Erythroblast (primary cell): ENCODE results near the gene CD79A.
"Not testable (repeated sequence)": the region's sequence is repeated elsewhere in the genome, so short reads cannot be mapped to it uniquely, and the experiment has no call there.

Source experiments
- DNase-seq, 2 experiments: peaks; one replicate each; lab custom pipeline; 2025; lab: John Stamatoyannopoulos, UW
- GATA1 ChIP-seq: IDR thresholded peaks from 2 replicates; pipeline ENCODE4 v1.6.1; 2011; ENCODE audit warnings: low read depth, mild to moderate bottlenecking, control low read depth, low read length, moderate library complexity
- POLR2A ChIP-seq: IDR thresholded peaks from 2 replicates; pipeline ENCODE4 v1.6.1; 2011; ENCODE audit warnings: mild to moderate bottlenecking, low read length

Gene CD79A

GRCh38 chr19:41910240-41910991 lies 33.3 kb downstream of the CD79A start:
- DNase-seq = no peak
- no peak for TF ChIP-seq GATA1
- TF ChIP-seq POLR2A = no peak

- no peak for DNase-seq
- TF ChIP-seq GATA1 = no peak
- no peak for TF ChIP-seq POLR2A
Observed at GRCh38 chr19:41910992-41911888, 34.2 kb downstream of the CD79A start.

GRCh38 chr19:41911889-41912731 lies 35.0 kb downstream of the CD79A start:
- DNase-seq = no peak
- TF ChIP-seq POLR2A (no peak), GATA1 (no peak)

- DNase-seq = no peak
- TF ChIP-seq POLR2A (no peak), GATA1 (no peak)
Observed at GRCh38 chr19:41912899-41913537, 35.9 kb downstream of the CD79A start.

GRCh38 chr19:41913538-41914423 lies 36.7 kb downstream of the CD79A start:
- DNase-seq = no peak
- TF ChIP-seq POLR2A = no peak
- no peak for TF ChIP-seq GATA1

GRCh38 chr19:41914424-41914834 lies 37.4 kb downstream of the CD79A start:
- not testable (repeated sequence) for DNase-seq

- TF ChIP-seq POLR2A (no peak), GATA1 (no peak)
- no peak for DNase-seq
Observed at GRCh38 chr19:41915021-41915775, 38.1 kb downstream of the CD79A start.

GRCh38 chr19:41915776-41916414 lies 38.8 kb downstream of the CD79A start:
- no peak for TF ChIP-seq GATA1
- no peak for TF ChIP-seq POLR2A
- DNase-seq = no peak

GRCh38 chr19:41917676-41918075 lies 40.6 kb downstream of the CD79A start:
- TF ChIP-seq POLR2A (no peak), GATA1 (no peak)
- no peak for DNase-seq

GRCh38 chr19:41918095-41918494 lies 41.0 kb downstream of the CD79A start:
- DNase-seq = no peak
- TF ChIP-seq GATA1 (no peak), POLR2A (no peak)

GRCh38 chr19:41918653-41919244 lies 41.7 kb downstream of the CD79A start:
- DNase-seq = no peak
- TF ChIP-seq GATA1 (no peak), POLR2A (no peak)
